Measurements from ENCODE around the gene YWHAH. TPM values are rescaled to one million over a fixed set of nuclear protein-coding genes. Genes with fewer than 3 reads are reported as not detected.

YWHAH gene
- total and polyA plus RNA-seq, 2 of the 4 experiments (the other 2 are of a cell fraction): 147 to 173 TPM

- Histone ChIP-seq H2BK20ac (ENCODE audit: low read depth, low read length) (no peak overlapping the region), H4K91ac (ENCODE audit: insufficient read depth, low read depth, low read length) (no peak overlapping the region), H3K9ac (ENCODE audit: low read depth, low read length) (no peak overlapping the region), H3K4ac (ENCODE audit: low read depth, low read length) (no peak overlapping the region), H2BK120ac (ENCODE audit: low read depth, low read length) (no peak overlapping the region), H3K14ac (replicated peaks; ENCODE audit: low read depth, low read length) (no peak overlapping the region), H2AK5ac (ENCODE audit: low read depth, low read length) (no peak overlapping the region), H3K27ac (ENCODE audit: insufficient read depth, low read length) (no peak overlapping the region), H3K18ac (ENCODE audit: low read depth, low read length) (no peak overlapping the region), H4K8ac (ENCODE audit: low read depth in 2 of 2, low read length in 2 of 2) (no peak overlapping the region), H2AK9ac (replicated peaks; ENCODE audit: low read depth, low read length, poor library complexity) (no peak overlapping the region), H3K9me1 (ENCODE audit: insufficient read depth, low read length) (peaks cover 4% of the 10 kb centered on the region; the same call in 1 of the 2 replicates), H3K36me3 (ENCODE audit: control insufficient read depth, insufficient read depth, low read length) (peaks cover 18% of the 10 kb centered on the region), H2BK15ac (ENCODE audit: low read depth, low read length) (no peak overlapping the region), H4K5ac (ENCODE audit: low read depth, low read length) (no peak overlapping the region), H3K79me1 (ENCODE audit: low read depth in 1 of 2, low read length in 2 of 2) (peaks cover 18 to 23% of the 10 kb centered on the region in 2 experiments), H3K56ac (ENCODE audit: extremely low read depth, insufficient read depth, low read length) (no peak overlapping the region), H3K4me3 (ENCODE audit: insufficient read depth, low read depth, low read length) (no peak overlapping the region), H2AFZ (replicated peaks; ENCODE audit: low read length, poor library complexity) (no peak overlapping the region), H3K27me3 (ENCODE audit: control insufficient read depth, insufficient read depth, low read length) (no peaks in the 10 kb centered on the region; the same call in 1 of the 2 replicates), H3K4me2 (ENCODE audit: low read depth, low read length) (no peak overlapping the region), H3K9me3 (ENCODE audit: control insufficient read depth, insufficient read depth, low read length) (no peaks in the 10 kb centered on the region), H3K4me1 (ENCODE audit: control insufficient read depth, insufficient read depth, low read length) (no peaks in the 10 kb centered on the region), H2BK5ac (ENCODE audit: low read depth, low read length, poor library complexity, severe bottlenecking) (no peak overlapping the region), H4K20me1 (ENCODE audit: insufficient read depth, low read length) (peaks cover 14% of the 10 kb centered on the region), H3K23ac (ENCODE audit: low read depth, low read length) (no peak overlapping the region)
- BruUV-seq (replicated peaks): no TSS peak
- DNase-seq (no peak), ATAC-seq (ENCODE audit: low read depth) (no peak)
- CTCF ChIA-PET: interaction anchor here (1.0 to 2.2 kb wide), 2 partner anchors 10 to 84 kb away, joined by 3 to 8 read pairs; no protein-coding TSS in a partner anchor
- no peak for TF ChIP-seq POLR2A (IDR thresholded peaks at IDR 0.05; ENCODE audit: low read depth, low read length)
- TF ChIP-seq CHD1 (IDR thresholded peaks at IDR 0.05; ENCODE audit: low read depth, low read length): no peak
- no peak for TF ChIP-seq RCOR1 (IDR thresholded peaks at IDR 0.05; ENCODE audit: insufficient replicate concordance, low read length)
- TF ChIP-seq MAZ (IDR thresholded peaks at IDR 0.05; ENCODE audit: borderline replicate concordance, low read depth, low read length): no peak
- no peak for TF ChIP-seq FOS (IDR thresholded peaks at IDR 0.05; ENCODE audit: low read depth, low read length)
- no peak for TF ChIP-seq USF2 (IDR thresholded peaks at IDR 0.05; ENCODE audit: low read depth, low read length)
- TF ChIP-seq RAD21 (IDR thresholded peaks at IDR 0.05; ENCODE audit: low read length): no peak
- no peak for TF ChIP-seq NFE2L2 (IDR thresholded peaks at IDR 0.05; ENCODE audit: low read depth, low read length)
- TF ChIP-seq CTCF (conservative IDR thresholded peaks at IDR 0.05; ENCODE audit: low read depth, low read length): no peak
- TF ChIP-seq SMC3 (IDR thresholded peaks at IDR 0.05; ENCODE audit: low read depth, low read length): no peak
- TF ChIP-seq MXI1 (IDR thresholded peaks at IDR 0.05; ENCODE audit: borderline replicate concordance, low read depth, low read length): no peak
- no peak for TF ChIP-seq RFX5 (IDR thresholded peaks at IDR 0.05; ENCODE audit: low read depth, low read length)
- TF ChIP-seq CEBPB (IDR thresholded peaks at IDR 0.05; ENCODE audit: low read depth, low read length): no peak
- no peak for TF ChIP-seq MAFK (IDR thresholded peaks at IDR 0.05; ENCODE audit: low read depth, low read length)
- TF ChIP-seq BHLHE40 (IDR thresholded peaks at IDR 0.05; ENCODE audit: low read depth, low read length): no peak
- no peak for TF ChIP-seq ELK1 (IDR thresholded peaks at IDR 0.05; ENCODE audit: borderline replicate concordance, low read depth, low read length)
- in situ Hi-C loops (cut with MboI; ENCODE audit: low sequenced_read_pairs) (loop anchor here (5.0 to 25.0 kb wide), 3 partner anchors 288 to 852 kb away; partner anchors contain the start of gene TIMP3), dilution Hi-C loops (cut with HindIII; ENCODE audit: low sequenced_read_pairs, unreplicated experiment) (no loop called here), intact Hi-C loops (cut with micrococcal nuclease) (no loop called here)
- POLR2A ChIA-PET (ENCODE audit: unreplicated experiment): no interaction called here
- no CpG with 5 or more reads among the region's 5 CpGs for WGBS, 2 experiments (ENCODE audit: extremely low coverage in 2 of 2, insufficient read length in 1 of 2)
Measured at GRCh38 chr22:31960767-31961166, 16.4 kb downstream of the YWHAH start.
